ENCODE results near the gene BCDIN3D.
"Not testable (repeated sequence)": the region's sequence is repeated elsewhere in the genome, so short reads cannot be mapped to it uniquely, and the experiment has no call there.

BCDIN3D gene

GRCh38 chr12:49882248-49882850 is 39.4 kb upstream of the BCDIN3D start:
- TF ChIP-seq CTCF (IDR thresholded peaks at IDR 0.05) (no peak), ZFX (IDR thresholded peaks at IDR 0.05; ENCODE audit: borderline replicate concordance) (no peak)
- H3K27ac ChIP-seq = no peak overlapping the region

DNA sequence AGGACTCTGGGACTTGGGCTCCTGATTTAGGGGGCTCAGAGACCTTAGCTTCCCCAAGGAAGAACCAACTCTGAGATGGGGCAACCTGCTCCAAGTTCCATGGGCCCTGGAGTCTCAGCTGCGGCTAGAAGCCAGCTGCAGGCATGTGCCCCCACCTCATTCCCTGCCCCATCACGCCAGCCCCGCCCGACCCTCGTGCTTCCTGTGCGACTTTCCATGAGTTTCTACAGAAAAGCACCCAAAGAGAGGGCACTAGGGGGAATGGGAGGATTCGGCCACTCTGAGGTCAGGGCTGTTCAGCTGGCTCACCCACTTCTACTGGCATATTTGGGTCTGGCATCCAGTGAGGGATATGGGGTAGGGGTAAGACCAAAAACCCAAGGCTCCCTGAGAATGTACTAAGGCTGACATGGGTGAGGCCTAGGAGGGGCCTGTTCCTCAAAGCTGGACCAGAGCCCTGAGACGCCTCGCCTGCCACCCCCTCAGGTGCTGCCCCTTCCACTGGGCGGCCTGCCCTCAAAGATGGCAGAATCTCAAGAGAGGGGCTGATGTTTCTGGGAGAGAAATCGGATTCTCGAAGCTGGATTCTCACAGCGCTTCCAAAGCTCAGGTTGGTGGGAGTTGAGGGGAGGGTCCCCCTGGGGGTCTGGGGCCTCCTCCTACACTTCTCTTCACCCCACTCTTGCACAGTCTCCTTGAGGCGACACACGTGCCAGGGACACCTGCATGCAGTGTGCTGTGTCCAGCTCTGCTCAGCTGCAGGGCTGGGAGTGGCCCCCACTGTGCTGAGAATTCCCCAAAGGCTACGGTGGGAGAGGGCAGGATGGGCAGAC is 38.7 kb upstream of the BCDIN3D start:
- no peak for TF ChIP-seq CTCF (IDR thresholded peaks at IDR 0.05)
- H3K27ac ChIP-seq = no peak overlapping the region

DNA sequence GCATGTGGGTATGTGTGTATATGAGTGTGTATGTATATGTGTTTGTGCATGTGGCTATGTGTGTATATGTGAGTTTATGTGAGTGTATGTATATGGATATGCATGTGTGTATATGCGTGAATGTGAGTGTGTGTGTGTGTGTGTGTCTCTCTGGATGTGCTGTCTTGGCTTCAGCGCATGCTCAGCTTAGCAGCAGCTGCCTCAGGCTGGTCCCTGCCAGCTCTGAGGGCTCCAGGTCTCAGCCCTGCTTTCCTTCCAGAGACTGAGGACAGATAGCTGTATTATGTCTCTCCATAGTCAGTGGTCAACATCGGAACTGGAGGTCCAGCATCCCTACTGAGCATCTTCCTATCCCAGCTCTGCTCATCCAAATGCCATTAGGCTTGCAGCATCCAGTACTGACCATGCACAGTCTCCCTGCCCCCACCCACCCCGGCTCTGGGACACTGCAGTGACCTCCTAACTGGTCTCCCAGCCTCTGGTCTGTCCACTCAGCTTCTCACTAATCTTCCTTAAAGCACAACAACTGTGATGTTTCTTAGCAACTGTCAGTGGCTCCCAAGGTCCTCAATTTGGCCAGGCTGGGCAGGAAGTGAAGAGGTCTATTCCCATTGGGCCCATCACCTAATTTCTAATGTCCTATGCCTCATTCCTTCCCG is 38.0 kb upstream of the BCDIN3D start:
- no peak overlapping the region for H3K27ac ChIP-seq
- no peak for TF ChIP-seq CTCF (IDR thresholded peaks at IDR 0.05)
- no peak for TF ChIP-seq ZFX (IDR thresholded peaks at IDR 0.05; ENCODE audit: borderline replicate concordance)

GRCh38 chr12:49879065-49879464 is 36.2 kb upstream of the BCDIN3D start:
- not testable (repeated sequence) for H3K27ac ChIP-seq

- no peak overlapping the region for H3K27ac ChIP-seq
- TF ChIP-seq CTCF (IDR thresholded peaks at IDR 0.05) (no peak), ZFX (IDR thresholded peaks at IDR 0.05; ENCODE audit: borderline replicate concordance) (no peak)
These were observed 35.1 kb upstream of the BCDIN3D start for GRCh38 chr12:49878021-49878420.

- H3K27ac ChIP-seq = no peak overlapping the region
- TF ChIP-seq CTCF (IDR thresholded peaks at IDR 0.05) (no peak), ZFX (IDR thresholded peaks at IDR 0.05; ENCODE audit: borderline replicate concordance) (no peak)
These were observed 34.2 kb upstream of the BCDIN3D start for GRCh38 chr12:49877066-49877465.

DNA sequence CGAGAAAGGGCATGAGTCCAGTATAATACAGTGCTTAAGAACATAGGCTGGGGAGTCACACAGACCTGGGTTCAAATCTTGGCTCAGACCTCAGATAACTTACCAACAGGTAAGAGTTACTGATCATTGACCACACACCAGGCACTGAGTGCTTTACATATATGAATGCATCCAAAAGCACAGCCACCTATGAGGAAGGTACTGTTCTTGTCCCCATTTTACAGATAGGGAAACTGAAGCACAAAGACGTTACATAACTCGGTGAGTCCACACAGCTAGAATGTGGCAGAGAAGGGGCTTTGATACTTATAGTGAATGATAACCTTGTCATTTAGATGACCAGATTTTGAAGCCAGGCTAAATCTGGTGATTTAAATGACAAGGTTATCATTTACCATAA is 33.2 kb upstream of the BCDIN3D start:
- no peak overlapping the region for H3K27ac ChIP-seq
- TF ChIP-seq ZFX (IDR thresholded peaks at IDR 0.05; ENCODE audit: borderline replicate concordance) = no peak
- TF ChIP-seq CTCF (IDR thresholded peaks at IDR 0.05) = no peak
